ENCODE measurements around the gene HBB.

HBB gene

DNA sequence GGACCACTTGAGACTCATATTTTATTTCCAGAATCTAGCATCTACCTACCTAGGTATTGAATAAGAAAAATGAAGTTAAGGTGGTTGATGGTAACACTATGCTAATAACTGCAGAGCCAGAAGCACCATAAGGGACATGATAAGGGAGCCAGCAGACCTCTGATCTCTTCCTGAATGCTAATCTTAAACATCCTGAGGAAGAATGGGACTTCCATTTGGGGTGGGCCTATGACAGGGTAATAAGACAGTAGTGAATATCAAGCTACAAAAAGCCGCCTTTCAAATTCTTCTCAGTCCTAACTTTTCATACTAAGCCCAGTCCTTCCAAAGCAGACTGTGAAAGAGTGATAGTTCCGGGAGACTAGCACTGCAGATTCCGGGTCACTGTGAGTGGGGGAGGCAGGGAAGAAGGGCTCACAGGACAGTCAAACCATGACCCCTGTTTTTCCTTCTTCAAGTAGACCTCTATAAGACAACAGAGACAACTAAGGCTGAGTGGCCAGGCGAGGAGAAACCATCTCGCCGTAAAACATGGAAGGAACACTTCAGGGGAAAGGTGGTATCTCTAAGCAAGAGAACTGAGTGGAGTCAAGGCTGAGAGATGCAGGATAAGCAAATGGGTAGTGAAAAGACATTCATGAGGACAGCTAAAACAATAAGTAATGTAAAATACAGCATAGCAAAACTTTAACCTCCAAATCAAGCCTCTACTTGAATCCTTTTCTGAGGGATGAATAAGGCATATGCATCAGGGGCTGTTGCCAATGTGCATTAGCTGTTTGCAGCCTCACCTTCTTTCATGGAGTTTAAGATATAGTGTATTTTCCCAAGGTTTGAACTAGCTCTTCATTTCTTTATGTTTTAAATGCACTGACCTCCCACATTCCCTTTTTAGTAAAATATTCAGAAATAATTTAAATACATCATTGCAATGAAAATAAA lies 2.1 kb downstream of the HBB start:
- DNase-seq = no peak

DNA sequence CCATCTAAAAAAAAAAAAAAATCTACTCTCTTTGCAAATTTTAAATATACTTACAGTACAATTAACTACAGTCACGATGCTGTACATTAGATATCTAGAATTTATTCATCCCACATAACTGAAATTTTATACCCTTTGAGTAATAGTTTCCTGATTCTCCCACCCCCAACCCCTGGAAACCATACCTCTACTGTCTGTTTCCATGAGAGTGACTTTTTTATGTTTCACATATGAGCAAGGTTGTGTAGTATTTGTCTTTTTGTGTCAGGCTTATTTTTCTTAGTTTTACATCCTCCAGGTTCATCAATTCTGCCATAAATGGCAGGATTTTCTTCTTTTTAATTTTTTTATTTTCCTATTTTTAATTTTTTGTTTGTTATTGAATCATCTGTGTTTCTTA lies 3.2 kb downstream of the HBB start:
- no peak for DNase-seq

DNA sequence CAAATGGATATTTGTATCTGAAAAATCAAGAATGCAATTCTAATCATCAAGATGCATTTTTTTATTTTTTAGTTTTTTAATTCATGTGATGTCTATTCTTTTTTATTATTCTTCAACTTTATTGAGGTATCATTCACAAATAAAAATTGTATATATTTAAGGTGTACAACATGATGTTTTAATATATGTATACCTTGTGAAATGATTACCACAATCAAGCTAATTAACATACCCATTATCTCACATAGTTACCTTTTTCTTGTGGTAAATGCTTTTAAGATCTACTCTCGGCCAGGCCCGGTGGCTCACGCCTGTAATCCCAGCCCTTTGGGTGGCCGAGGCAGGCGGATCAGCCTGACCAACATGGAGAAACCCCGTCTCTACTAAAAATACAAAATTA lies 3.7 kb downstream of the HBB start:
- DNase-seq = no peak

DNA sequence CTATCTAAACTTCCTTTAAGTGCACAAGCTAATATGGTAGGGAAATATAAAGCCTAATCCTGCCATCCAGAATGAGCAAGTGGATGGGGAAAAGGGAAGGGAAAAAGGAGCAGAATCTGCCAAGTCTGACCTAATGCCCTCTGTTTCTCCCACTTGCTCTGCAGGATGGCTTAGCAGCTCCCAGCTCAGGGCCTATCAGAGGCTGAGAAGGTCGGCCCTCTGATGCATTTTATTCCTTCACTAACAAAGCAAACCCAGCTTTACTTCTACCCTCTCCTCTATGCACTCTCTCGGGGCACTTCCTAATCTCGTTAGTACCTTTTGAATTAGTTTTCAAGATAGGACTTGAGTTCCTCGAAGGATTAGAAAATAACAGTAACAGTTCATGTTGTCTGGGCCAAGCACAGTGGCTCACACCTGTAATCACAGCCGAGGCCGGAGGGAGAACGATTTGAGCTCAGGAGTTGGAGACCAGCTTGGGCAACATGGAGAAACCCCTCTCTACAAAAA lies 16.4 kb downstream of the HBB start:
- no peak for DNase-seq

DNA sequence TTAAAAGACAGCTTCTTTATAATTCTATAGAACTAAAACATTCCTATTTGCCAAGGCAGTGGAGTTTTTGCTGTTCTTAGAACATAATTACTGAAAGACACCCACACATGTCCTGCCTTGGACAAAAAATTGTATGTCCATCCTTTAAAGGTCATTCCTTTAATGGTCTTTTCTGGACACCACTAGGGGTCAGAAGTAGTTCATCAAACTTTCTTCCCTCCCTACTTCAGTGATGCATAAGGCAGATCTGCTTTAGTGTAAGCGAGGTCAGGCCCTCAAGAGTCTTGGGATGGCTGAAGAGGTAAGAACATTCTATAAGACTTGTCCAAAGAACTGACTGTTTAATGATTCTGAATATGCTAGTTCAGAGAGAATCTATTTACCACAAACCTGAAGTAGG lies 22.1 kb downstream of the HBB start:
- peak; percentile 16 for DNase-seq

DNA sequence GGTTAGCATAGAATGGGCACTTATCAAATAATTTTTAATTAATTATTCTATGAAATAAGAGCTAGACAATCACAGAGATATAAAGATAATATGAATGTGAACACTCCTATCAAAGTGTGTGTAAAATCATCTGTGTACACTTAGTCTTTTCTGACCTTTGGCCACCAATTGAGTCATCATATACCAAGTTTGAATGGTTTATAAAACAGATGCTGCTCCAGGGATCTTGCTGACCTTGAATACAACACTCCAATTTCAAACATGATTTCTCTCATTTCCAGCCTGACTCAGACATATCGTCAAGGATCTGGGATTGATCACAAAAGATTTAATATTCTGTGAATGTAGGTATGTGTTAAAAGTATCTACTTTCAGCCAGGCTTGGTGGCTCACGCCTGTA lies 23.5 kb downstream of the HBB start:
- DNase-seq = no peak

DNA sequence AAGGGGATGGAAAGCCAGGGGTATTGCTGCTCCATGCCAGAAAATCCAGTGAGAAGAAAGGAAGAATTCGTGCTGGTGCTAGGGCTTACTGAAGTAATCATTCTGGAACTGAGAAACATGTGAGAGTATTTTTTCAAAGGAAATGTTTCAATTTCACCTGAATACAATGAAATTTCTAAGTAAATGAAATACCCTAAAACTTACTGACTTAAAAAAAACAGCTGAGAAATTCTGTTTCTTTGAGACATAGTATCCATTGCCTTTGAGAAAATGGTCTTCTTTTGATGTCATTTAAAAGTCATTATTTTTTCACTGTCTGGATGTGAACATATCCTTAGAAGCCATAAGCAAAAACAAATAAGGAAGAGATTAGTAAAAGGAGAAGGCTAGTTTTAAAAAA lies 26.3 kb downstream of the HBB start, which contains the start of gene OR51V1:
TSS of gene OR51V1 (minus strand) at position 101 of the 400 bp plus-strand sequence. CDS start at position 101, 0 bp downstream.
- no peak for DNase-seq

DNA sequence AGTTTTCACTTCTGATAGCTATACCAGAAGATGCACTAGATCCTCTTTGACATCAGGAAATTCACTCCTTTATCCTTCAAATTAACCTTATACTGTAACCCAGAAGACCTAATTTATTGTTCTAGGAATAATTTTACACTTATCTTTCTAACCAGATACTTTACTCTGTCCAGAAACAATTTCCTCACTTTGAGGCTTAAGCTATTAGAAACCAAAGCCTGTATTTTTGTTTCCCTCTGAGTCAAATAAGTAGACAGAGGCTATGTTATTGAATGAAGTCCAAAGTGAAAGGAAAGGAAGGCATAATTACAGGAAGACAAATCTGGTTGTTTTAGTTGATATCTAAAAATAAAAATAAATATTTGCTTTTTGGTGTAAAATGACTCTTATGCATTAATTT lies 28.6 kb downstream of the HBB start:
- DNase-seq = no peak

DNA sequence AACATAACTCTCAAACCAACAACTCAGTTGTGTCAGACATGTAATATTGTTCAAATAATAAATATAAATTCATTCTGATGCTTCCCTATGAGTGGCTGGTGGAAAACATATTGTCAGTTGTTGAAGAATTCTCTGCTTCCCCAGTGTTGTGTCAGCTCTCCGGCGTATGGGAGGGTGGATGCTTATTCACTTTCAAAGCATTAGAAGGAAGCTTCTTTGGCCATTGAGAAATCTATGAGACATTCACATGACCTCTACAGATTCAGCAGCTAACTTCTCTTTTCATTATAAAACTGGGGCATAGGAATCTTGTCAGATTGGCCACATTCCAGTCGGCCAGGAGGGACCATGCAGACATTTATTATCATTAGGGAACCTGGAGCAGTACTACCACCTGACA lies 29.3 kb downstream of the HBB start:
- DNase-seq = no peak

DNA sequence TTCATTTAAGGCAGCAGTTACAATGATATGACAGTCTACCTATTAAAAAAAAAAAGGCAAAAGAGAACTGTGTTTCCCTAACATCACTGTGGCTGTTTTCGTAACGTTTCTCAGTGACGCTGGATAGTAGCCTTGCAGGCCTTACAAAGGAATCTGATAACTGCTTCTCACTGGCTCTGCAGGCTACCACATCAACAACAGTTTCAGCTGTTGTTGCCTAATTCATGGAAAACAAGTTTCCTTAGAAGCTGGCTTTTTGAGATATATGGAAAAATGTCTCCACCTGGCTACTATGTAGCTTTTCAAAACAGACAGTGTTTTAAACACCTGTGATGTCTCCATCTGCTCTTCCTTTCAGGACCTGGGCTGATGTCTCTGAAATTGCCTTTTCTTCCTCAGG lies 30.1 kb downstream of the HBB start:
- DNase-seq = no peak

DNA sequence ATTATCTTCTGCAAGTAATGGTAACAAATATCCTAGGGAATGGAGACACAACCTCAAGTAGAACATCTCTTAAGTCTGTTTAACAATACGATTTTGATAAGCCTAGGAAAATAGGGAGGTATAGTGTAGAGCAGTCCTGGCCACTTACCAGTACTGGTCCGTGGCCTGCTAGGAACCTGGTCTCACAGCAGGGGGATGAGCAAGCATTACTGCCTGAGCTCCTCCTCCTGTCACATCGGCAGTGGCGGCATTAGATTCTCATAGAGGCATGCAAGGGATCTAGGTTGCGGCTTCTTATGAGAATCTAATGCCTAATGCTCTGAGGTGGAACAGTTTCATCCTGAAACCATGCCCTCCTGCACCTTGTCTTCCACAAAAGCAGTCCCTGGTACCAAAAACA lies 30.8 kb downstream of the HBB start:
- DNase-seq = no peak

DNA sequence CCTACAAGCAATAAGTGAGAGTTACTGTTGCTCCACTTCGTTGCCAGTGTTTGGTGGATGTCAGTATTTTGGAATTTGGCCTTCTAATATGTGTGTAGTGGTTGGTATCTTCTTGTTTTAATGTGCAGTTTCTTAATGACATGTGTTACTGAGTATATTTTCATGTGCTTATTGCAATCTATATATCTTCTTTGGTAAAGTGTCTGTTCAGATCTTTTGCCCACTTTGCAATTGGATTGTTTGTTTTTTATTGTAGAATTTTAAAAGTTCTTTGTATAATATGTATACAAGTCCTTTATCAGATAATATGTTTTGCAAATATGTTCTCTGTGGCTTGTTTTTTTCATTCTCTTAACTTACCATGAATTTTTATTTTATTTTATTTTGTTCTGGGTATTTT lies 34.1 kb downstream of the HBB start:
- no peak for DNase-seq

DNA sequence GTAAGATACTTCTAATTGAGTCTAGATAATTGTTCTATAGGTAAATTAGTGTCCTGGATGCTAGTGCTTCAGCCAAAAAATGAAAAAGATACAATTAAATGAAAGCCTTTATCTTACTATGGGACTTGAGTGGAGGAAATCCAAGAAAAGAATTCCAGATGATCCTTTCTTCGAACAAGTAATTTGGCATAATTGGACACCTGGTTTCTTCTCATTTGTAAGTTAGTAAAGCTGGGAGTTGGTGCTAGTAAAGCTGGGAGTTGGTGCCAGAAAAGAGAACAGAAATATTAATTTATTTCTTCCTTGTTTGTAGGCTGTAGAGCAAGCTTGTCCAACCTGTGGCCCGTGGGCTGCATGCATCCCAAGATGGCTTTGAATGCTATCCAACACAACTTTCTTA lies 38.7 kb downstream of the HBB start:
- DNase-seq = no peak

DNA sequence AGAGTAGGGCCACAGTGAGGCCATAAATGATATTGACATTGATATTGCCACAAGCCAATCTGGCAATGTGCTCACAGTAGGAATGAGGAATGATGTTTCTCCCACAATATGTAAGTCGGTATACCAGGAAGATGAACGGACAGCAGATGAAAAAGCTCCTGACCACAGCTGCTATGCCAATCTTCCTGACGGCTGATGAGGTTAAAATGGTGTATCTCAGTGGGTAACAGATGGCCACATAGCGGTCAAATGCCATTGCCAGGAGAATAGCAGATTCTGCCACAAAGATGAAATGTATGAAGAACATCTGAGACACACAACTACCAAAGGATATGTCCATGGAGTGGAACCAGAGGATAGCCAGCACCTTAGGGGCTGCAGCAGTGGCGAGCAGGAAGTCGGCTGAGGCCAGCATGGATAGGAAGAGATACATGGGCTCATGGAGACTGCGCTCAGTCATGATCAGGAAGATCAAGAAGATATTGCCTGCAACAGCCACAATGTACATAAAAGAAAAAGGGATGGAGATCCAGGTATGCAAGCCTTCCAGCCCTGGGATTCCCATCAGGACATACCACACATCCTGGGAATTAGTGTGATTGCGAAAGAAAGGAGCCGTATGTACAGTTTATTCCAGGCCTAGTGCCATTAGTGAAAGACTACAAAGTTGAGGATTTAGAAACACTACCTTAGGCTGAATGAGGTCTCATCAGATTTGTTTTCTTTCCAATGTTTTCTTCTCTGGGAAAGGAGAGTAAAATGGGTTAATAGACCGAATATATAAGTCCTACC lies 48.6 kb downstream of the HBB start:
- no peak for DNase-seq

Data from activated CD4-positive, alpha-beta T cell treated with anti-CD3 and anti-CD28 coated beads, Interleukin-10, Interleukin-2, amounts not matched to agents 100 ng/mL and 50 ng/mL, durations not matched to agents 16 hours and 8 hours (primary cell).